HEK293 (cell line): ENCODE measurements around the gene PRSS22.

Experiments used
- CTCF ChIA-PET: fragments of 350-600 bp; formaldehyde crosslinking; extraction: SDS; loops from one replicate; lab custom pipeline; 2021; ENCODE audit warnings: antibody characterized with exemption; lab: Yijun Ruan, JAX
- POLR2A ChIA-PET: fragments of 300-600 bp; formaldehyde crosslinking; extraction: SDS; loops from one replicate; lab custom pipeline; 2020; ENCODE audit warnings: antibody characterized with exemption, inconsistent platforms; lab: Yijun Ruan, JAX
- H3K27ac ChIP-seq: fragments of 200-500 bp; sonication (Bioruptor generic); 2 replicates; pipeline ENCODE4 v1.5.1; 2014; ENCODE audit warnings: low read depth, low read length, control low read depth, inconsistent platforms; ENCODE audit errors: extremely low read depth
- H3K36me3 ChIP-seq, 2 experiments: fragments of 200-500 bp in 1 of 2; sonication (Bioruptor generic) in 1 of 2; 1 replicate in 1 of 2; 2 replicates in 1 of 2; pipeline ENCODE4 v1.5.1; 2014 to 2017; ENCODE audit warnings: inconsistent platforms in 2 of 2, low read length in 2 of 2; ENCODE audit not compliant: control insufficient read depth in 2 of 2, insufficient read depth in 1 of 2
- H3K4me1 ChIP-seq: fragments of 200-500 bp; sonication (Bioruptor generic); 2 replicates; pipeline ENCODE4 v1.5.1; 2014; ENCODE audit warnings: mild to moderate bottlenecking, low read length, inconsistent platforms; ENCODE audit not compliant: control insufficient read depth, insufficient read depth
- H3K4me3 ChIP-seq: 2 replicates; pipeline ENCODE4 v1.5.1; 2011; ENCODE audit warnings: low read depth, mild to moderate bottlenecking, control low read depth, low read length, moderate library complexity
- H3K9me3 ChIP-seq: fragments of 200-500 bp; sonication (Bioruptor generic); 2 replicates; pipeline ENCODE4 v1.5.1; 2014; ENCODE audit warnings: low read depth, low read length, inconsistent platforms; ENCODE audit not compliant: control insufficient read depth, insufficient read depth
- EGR2 ChIP-seq: fragments of 450-650 bp; formaldehyde crosslinking; IDR thresholded peaks from 2 replicates; pipeline ENCODE4 v1.5.1; 2016; ENCODE audit warnings: low read depth, missing biosample characterization, missing genetic modification characterization
- GLIS1 ChIP-seq: fragments of 450-650 bp; formaldehyde crosslinking; IDR thresholded peaks from 2 replicates; pipeline ENCODE4 v1.5.1; 2016; ENCODE audit warnings: missing biosample characterization, missing genetic modification characterization
- HOXD13 ChIP-seq: sonication (generic); formaldehyde crosslinking; IDR thresholded peaks from 2 replicates; pipeline ENCODE4 v1.8.0; 2022; ENCODE audit warnings: missing genetic modification reagents, borderline replicate concordance
- KLF9 ChIP-seq: fragments of 450-650 bp; formaldehyde crosslinking; IDR thresholded peaks from 2 replicates; pipeline ENCODE4 v1.5.1; 2016; ENCODE audit warnings: missing biosample characterization, missing genetic modification characterization, low read depth
- PRDM1 ChIP-seq: fragments of 450-650 bp; formaldehyde crosslinking; IDR thresholded peaks from 2 replicates; pipeline ENCODE4; 2016; ENCODE audit warnings: missing biosample characterization, missing genetic modification characterization
- SCRT1 ChIP-seq: fragments of 450-650 bp; formaldehyde crosslinking; IDR thresholded peaks from 2 replicates; pipeline ENCODE4 v1.5.1; 2016; ENCODE audit warnings: missing biosample characterization, missing genetic modification characterization, borderline replicate concordance
- TRIM28 ChIP-seq: IDR thresholded peaks from 2 replicates; pipeline ENCODE4 v1.6.1; 2011; ENCODE audit warnings: low read length, control low read depth, borderline replicate concordance
- ZFHX2 ChIP-seq: fragments of 450-650 bp; formaldehyde crosslinking; conservative IDR thresholded peaks from 2 replicates; pipeline ENCODE4 v1.5.1; 2016; ENCODE audit warnings: missing biosample characterization, missing genetic modification characterization
- ZFP41 ChIP-seq: fragments of 450-650 bp; formaldehyde crosslinking; IDR thresholded peaks from 2 replicates; pipeline ENCODE4 v1.5.1; 2016; ENCODE audit warnings: missing biosample characterization, missing genetic modification characterization, borderline replicate concordance
- ZIC2 ChIP-seq: fragments of 450-650 bp; formaldehyde crosslinking; IDR thresholded peaks from 2 replicates; pipeline ENCODE4 v1.5.1; 2016; ENCODE audit warnings: missing biosample characterization, missing genetic modification characterization
- ZNF16 ChIP-seq: fragments of 450-650 bp; formaldehyde crosslinking; IDR thresholded peaks from 2 replicates; pipeline ENCODE4 v1.5.1; 2016; ENCODE audit warnings: low read depth, missing biosample characterization, missing genetic modification characterization
- ZNF169 ChIP-seq: fragments of 450-650 bp; formaldehyde crosslinking; IDR thresholded peaks from 2 replicates; pipeline ENCODE4 v1.5.1; 2016; ENCODE audit warnings: missing biosample characterization, missing genetic modification characterization
- ZNF239 ChIP-seq: fragments of 450-650 bp; formaldehyde crosslinking; IDR thresholded peaks from 2 replicates; pipeline ENCODE4 v1.5.1; 2016; ENCODE audit warnings: missing biosample characterization, missing genetic modification characterization
- ZNF302 ChIP-seq: fragments of 450-650 bp; formaldehyde crosslinking; IDR thresholded peaks from 2 replicates; pipeline ENCODE4 v1.5.1; 2016; ENCODE audit warnings: missing biosample characterization, missing genetic modification characterization, low read depth
- ZNF311 ChIP-seq: fragments of 450-650 bp; formaldehyde crosslinking; IDR thresholded peaks from 2 replicates; pipeline ENCODE4 v1.5.1; 2017; ENCODE audit warnings: missing biosample characterization, missing genetic modification characterization, borderline replicate concordance
- ZNF37A ChIP-seq: fragments of 450-650 bp; IDR thresholded peaks from 2 replicates; pipeline ENCODE4 v1.5.1; 2018; ENCODE audit warnings: missing biosample characterization, missing genetic modification characterization
- ZNF529 ChIP-seq: fragments of 450-650 bp; formaldehyde crosslinking; IDR thresholded peaks from 2 replicates; pipeline ENCODE4 v1.5.1; 2017; ENCODE audit warnings: missing genetic modification characterization, missing biosample characterization; ENCODE audit not compliant: insufficient replicate concordance
- ZNF610 ChIP-seq: fragments of 450-650 bp; formaldehyde crosslinking; IDR thresholded peaks from 2 replicates; pipeline ENCODE4 v1.5.1; 2016; ENCODE audit warnings: missing biosample characterization, missing genetic modification characterization, borderline replicate concordance
- ZNF664 ChIP-seq: fragments of 450-650 bp; formaldehyde crosslinking; IDR thresholded peaks from 2 replicates; pipeline ENCODE4 v1.5.1; 2016; ENCODE audit warnings: missing biosample characterization, missing genetic modification characterization
- ZNF785 ChIP-seq: fragments of 450-650 bp; formaldehyde crosslinking; IDR thresholded peaks from 2 replicates; pipeline ENCODE4 v1.5.1; 2016; ENCODE audit warnings: missing biosample characterization, missing genetic modification characterization
- ZNF830 ChIP-seq: fragments of 450-650 bp; IDR thresholded peaks from 2 replicates; pipeline ENCODE4 v1.5.0; 2018; ENCODE audit warnings: missing biosample characterization, missing genetic modification characterization, low read depth, mild to moderate bottlenecking, moderate library complexity
- TF ChIP-seq, protein P1 (sequence below): fragments of 450-650 bp; formaldehyde crosslinking; IDR thresholded peaks from 2 replicates; pipeline ENCODE4 v1.5.1; 2017; ENCODE audit warnings: missing biosample characterization, missing genetic modification characterization
- TF ChIP-seq, protein P2 (sequence below): fragments of 450-650 bp; formaldehyde crosslinking; IDR thresholded peaks from 2 replicates; pipeline ENCODE4 v1.5.1; 2017; ENCODE audit warnings: missing biosample characterization, mild to moderate bottlenecking, missing genetic modification characterization, moderate library complexity
- TF ChIP-seq, protein P3 (sequence below): fragments of 450-650 bp; formaldehyde crosslinking; IDR thresholded peaks from 2 replicates; pipeline ENCODE4 v1.5.1; 2016; ENCODE audit warnings: missing biosample characterization, missing genetic modification characterization

Gene PRSS22

DNA sequence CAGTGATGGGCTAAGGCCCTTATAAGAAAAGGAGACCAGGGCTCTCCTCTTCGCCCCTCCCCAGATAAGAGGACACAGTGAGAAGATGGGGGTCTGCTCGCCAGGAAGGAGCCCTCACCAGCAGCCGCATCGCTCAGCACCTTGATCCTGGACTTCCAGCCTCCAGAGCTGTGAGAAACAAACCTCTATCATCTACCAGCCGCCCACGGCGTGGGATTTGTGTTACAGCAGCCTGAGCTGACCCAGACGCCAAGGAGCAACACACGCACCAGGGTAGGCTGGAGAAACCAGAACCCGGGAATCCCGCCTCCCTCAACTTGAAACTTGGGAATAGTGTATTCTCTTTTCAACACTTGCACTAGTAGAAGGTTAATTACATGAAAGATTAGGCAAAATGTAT is 32.1 kb downstream of the PRSS22 start:
- no peaks in the 10 kb centered on the region for H3K36me3 ChIP-seq
- ChIA-PET CTCF (interaction anchor here (0.6 kb wide), 1 partner anchor 78 kb away, joined by 3 read pairs; no protein-coding TSS in a partner anchor), POLR2A (no interaction called here)
- no peak for TF ChIP-seq KLF9 (tag by site-specific recombination)
- TF ChIP-seq ZFHX2 (tag by site-specific recombination): peak; percentile 65
- no peak for TF ChIP-seq ZNF239 (tag by site-specific recombination)
- TF ChIP-seq SCRT1 (tag by site-specific recombination): no peak
- peak; percentile 61 for TF ChIP-seq EGR2
- TF ChIP-seq PRDM1 (tag by site-specific recombination): peak; percentile 45; the same call in 1 of the 2 replicates
- TF ChIP-seq ZNF37A (tag by site-specific recombination): no peak
- H3K4me1 ChIP-seq: no peaks in the 10 kb centered on the region
- no peak overlapping the region for H3K27ac ChIP-seq
- no peaks in the 10 kb centered on the region for H3K9me3 ChIP-seq
- no peak overlapping the region for H3K4me3 ChIP-seq

DNA sequence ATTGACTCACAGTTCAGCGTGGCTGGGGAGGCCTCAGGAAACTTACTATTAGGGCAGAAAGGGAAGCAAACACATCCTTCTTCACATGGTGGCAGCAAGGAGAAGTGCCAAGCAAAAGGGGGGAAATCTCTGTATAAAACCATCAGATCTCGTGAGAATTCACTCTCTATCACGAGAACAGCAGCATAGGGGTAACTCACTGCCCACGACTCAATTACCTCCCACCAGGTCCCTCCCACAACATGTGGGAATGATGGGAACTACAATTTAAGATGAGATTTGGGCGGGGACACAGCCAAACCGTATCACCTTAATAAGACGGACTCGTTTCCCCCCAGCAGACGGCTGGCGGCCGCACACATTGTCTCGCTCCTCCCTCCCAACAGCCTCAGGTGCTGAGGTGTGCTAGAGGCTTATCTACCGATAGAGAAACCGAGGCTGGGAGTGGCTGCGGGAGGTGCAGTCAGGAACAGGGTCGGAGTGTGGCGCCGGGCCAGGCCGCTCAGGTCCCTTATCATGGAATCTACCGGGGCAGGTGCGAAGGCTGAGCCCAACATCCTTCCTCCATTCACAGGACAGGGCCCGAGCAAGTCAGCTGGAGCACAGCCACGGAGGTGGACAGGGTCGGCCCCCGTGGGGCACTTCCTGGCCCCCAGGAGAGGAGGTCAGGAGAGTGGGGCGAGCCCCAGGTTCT is 32.8 kb downstream of the PRSS22 start:
- Histone ChIP-seq H3K9me3 (no peaks in the 10 kb centered on the region), H3K36me3 (no peaks in the 10 kb centered on the region), H3K4me3 (no peak overlapping the region), H3K27ac (no peak overlapping the region), H3K4me1 (no peaks in the 10 kb centered on the region)
- ChIA-PET POLR2A (no interaction called here), CTCF (no interaction called here)
- no peak for TF ChIP-seq ZNF311 (tag by site-specific recombination)
- no peak for TF ChIP-seq ZNF785 (tag by site-specific recombination)
- TF ChIP-seq ZNF610 (tag by site-specific recombination): no peak
- no peak for TF ChIP-seq ZNF529 (tag by site-specific recombination)
- TF ChIP-seq ZIC2 (tag by site-specific recombination): no peak
- no peak for TF ChIP-seq ZFP41 (tag by site-specific recombination)
- TF ChIP-seq ZNF169 (tag by site-specific recombination): no peak
- TF ChIP-seq ZFHX2 (tag by site-specific recombination): peak; percentile 70
- TF ChIP-seq EGR2: peak; percentile 55; the same call in 1 of the 2 replicates
- TF ChIP-seq TRIM28: no peak
- TF ChIP-seq ZNF302: no peak
- no peak for TF ChIP-seq HOXD13 (CRISPR knock-in tag)
- TF ChIP-seq ZNF830: no peak
- TF ChIP-seq, protein P1, sequence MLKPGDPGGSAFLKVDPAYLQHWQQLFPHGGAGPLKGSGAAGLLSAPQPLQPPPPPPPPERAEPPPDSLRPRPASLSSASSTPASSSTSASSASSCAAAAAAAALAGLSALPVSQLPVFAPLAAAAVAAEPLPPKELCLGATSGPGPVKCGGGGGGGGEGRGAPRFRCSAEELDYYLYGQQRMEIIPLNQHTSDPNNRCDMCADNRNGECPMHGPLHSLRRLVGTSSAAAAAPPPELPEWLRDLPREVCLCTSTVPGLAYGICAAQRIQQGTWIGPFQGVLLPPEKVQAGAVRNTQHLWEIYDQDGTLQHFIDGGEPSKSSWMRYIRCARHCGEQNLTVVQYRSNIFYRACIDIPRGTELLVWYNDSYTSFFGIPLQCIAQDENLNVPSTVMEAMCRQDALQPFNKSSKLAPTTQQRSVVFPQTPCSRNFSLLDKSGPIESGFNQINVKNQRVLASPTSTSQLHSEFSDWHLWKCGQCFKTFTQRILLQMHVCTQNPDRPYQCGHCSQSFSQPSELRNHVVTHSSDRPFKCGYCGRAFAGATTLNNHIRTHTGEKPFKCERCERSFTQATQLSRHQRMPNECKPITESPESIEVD (tag by site-specific recombination): no peak
- TF ChIP-seq ZNF16 (tag by site-specific recombination): no peak
- TF ChIP-seq ZNF664 (tag by site-specific recombination): no peak

DNA sequence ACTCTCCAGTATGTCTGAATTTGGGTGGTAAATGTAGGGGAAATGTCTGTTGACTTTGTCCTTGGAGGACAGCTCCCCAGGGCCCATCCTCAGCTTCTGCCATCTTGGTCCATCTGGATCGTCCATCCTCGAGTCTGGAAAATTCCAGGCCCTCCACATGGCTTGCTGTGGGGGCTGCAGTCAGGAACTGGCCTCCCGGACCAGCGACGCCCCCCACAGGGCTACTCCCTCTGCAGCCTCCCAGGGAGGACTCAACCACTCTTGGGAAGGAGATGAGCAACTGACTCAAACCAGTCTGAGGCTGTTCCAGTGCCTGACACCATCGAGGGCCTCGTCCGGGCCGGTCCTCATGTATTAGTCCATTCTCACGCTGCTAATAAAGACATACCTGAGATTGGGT is 33.3 kb downstream of the PRSS22 start:
- POLR2A ChIA-PET: no interaction called here
- Histone ChIP-seq H3K27ac (no peak overlapping the region), H3K36me3 (no peaks in the 10 kb centered on the region), H3K9me3 (no peaks in the 10 kb centered on the region), H3K4me1 (no peaks in the 10 kb centered on the region), H3K4me3 (no peak overlapping the region)
- CTCF ChIA-PET: interaction anchor here (0.6 to 1.1 kb wide), 2 partner anchors 16 to 102 kb away, joined by 3 read pairs; no protein-coding TSS in a partner anchor
- TF ChIP-seq, protein P2, sequence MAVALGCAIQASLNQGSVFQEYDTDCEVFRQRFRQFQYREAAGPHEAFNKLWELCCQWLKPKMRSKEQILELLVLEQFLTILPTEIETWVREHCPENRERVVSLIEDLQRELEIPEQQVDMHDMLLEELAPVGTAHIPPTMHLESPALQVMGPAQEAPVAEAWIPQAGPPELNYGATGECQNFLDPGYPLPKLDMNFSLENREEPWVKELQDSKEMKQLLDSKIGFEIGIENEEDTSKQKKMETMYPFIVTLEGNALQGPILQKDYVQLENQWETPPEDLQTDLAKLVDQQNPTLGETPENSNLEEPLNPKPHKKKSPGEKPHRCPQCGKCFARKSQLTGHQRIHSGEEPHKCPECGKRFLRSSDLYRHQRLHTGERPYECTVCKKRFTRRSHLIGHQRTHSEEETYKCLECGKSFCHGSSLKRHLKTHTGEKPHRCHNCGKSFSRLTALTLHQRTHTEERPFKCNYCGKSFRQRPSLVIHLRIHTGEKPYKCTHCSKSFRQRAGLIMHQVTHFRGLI (tag by site-specific recombination): no peak
- TF ChIP-seq GLIS1 (tag by site-specific recombination): peak; percentile 72
- TF ChIP-seq, protein P3, sequence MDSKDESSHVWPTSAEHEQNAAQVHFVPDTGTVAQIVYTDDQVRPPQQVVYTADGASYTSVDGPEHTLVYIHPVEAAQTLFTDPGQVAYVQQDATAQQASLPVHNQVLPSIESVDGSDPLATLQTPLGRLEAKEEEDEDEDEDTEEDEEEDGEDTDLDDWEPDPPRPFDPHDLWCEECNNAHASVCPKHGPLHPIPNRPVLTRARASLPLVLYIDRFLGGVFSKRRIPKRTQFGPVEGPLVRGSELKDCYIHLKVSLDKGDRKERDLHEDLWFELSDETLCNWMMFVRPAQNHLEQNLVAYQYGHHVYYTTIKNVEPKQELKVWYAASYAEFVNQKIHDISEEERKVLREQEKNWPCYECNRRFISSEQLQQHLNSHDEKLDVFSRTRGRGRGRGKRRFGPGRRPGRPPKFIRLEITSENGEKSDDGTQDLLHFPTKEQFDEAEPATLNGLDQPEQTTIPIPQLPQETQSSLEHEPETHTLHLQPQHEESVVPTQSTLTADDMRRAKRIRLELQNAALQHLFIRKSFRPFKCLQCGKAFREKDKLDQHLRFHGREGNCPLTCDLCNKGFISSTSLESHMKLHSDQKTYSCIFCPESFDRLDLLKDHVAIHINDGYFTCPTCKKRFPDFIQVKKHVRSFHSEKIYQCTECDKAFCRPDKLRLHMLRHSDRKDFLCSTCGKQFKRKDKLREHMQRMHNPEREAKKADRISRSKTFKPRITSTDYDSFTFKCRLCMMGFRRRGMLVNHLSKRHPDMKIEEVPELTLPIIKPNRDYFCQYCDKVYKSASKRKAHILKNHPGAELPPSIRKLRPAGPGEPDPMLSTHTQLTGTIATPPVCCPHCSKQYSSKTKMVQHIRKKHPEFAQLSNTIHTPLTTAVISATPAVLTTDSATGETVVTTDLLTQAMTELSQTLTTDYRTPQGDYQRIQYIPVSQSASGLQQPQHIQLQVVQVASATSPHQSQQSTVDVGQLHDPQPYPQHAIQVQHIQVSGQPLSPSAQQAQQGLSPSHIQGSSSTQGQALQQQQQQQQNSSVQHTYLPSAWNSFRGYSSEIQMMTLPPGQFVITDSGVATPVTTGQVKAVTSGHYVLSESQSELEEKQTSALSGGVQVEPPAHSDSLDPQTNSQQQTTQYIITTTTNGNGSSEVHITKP (tag by site-specific recombination): 0 out of 2 replicates have a peak, but pooled peaks have one; percentile 11
